GM21423 (cell line): ENCODE results near the gene LRRC14B.
"Not testable (repeated sequence)": the region's sequence is repeated elsewhere in the genome, so short reads cannot be mapped to it uniquely, and the experiment has no call there.

Experiments used
- ATAC-seq: cut with Tn5 transposase; IDR thresholded peaks from one replicate; pipeline ENCODE4 v1.9.1; 2021; ENCODE audit warnings: mild to moderate bottlenecking, moderate library complexity; ENCODE audit not compliant: unreplicated experiment

Gene LRRC14B

GRCh38 chr5:204966-205670 is 13.8 kb downstream of the LRRC14B start:
- no peak for ATAC-seq

- no peak for ATAC-seq
These were observed 15.1 kb downstream of the LRRC14B start for GRCh38 chr5:206406-206805.

GRCh38 chr5:206927-207536 is 15.7 kb downstream of the LRRC14B start:
- no peak for ATAC-seq

DNA sequence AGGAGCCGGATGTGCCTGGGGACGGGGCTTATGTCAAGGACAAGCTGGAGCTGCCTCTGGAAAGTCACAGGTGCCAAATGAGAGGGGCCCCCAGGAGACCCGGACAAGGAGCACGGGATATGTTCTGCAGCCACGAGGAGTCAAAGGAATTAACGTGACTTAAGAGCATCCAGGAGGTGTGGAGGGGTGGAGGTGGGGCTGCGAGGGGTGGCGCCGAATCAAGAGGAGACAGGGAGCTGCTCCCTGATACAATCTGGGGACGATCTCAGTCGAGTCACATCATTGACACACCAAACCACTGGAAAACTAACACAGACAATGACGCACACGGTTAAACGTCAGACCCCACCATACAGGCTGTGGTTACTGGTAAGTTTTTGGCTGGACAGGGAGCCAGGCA is 16.3 kb downstream of the LRRC14B start:
- no peak for ATAC-seq

DNA sequence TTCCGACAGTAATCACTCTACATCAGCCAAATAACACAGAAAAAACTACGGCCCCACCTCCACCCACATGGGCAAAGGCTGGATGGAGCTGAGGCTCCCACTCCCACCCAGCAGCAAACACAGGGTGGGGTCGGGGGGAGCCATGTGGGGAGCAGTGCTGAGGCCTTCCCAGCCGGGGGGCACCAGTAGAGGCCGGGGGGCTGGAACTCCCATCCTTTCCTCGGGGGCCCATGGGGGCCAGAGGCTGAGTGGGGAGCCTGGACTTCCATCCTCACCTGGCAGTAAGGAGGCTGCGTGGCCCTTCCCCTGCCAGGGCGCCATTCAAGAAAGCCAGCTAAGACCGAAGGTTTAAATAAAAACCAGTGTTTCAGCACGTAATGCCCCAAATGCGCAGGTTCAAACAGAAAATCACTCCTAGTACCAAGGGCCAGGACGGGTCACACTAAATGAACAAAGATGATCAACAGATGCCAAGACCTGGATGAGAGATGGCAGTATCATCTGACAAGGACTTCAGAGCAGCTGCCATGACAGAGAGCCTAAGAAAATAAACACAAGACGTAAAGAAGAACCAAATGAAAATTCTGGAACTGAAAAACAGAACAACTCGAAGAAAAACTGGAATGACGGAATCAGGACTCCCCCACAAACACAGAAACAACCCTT is 17.3 kb downstream of the LRRC14B start:
- no peak for ATAC-seq

DNA sequence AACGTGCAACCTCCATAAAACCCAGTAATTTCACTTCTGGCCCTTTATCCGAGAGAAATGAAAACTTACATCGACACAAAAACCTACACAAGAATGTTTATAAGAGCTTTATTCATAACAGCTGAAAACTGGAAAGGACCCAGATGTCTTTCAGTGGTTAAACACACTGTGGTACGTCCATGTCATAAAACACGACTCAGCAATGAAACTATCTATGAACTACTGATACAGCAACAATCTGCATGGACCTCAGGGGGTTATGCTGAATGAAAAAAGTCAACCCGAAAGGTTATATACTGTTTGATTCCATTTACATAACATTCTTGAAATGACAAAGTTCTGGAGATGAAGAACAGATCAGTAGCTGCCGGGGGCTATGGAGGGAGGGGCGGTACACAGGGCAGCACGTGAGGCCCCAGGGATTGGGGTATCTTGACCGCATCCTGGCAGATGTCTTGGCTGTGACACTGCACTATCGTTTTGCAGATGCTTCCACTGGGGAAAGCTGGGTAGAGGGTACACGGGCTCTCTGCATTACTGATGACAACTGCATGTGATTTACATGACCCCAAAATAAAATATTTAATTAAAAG is 22.6 kb downstream of the LRRC14B start:
- no peak for ATAC-seq

- ATAC-seq, result not testable (repeated sequence)
These were observed 24.0 kb downstream of the LRRC14B start for GRCh38 chr5:215256-215655.

GRCh38 chr5:216076-216475 is 24.8 kb downstream of the LRRC14B start:
- ATAC-seq, result not testable (repeated sequence)

DNA sequence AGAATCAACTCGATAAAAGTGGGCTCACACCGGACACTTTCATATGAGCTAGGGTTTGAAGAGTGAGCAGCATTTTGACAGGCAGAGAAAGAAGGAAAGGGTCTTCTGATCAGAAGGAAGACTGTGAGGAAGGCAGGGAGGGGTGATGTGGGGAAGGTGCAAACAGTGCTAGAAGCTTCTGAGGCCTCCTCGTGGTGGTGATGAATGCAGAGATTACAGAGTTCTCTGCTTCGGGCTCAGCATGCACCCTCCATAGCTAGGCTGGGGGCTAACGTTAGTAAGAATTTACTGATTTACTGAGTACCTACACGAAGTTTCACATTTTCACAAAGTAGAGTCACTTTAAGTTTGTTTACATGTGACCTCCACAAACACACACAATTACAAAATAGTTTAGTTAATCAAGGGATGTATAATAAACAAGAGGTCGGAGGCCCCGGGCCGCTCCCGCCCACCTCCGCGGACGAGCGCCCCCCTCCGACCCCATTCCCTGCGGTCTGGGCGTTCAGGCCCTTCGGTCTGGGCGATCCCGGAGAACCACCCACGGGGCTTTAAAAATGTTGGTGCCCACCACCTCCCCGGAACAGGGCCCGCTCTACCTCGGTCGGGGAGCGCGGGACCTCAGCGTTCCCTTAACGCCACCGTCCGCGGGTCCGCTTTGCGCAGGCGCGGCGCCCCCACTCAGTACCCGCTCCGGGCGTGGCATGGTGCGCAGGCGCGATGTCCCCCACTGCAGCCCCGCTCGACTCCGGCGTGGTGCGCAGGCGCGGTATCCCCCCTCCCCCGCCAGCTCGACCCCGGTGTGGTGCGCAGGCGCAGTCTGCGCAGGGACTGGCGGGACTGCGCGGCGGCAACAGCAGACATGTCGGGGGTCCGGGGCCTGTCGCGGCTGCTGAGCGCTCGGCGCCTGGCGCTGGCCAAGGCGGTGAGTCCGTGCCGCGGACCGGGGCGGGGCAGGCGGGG is 26.5 kb downstream of the LRRC14B start, which contains the start of the genes CCDC127 and SDHA:
Gene CCDC127 (minus strand): TSS at position 660 of the 963 bp plus-strand sequence. CDS start 1,304 bp downstream, outside the sequence.
Gene SDHA (plus strand): TSS at position 827 of the 963 bp plus-strand sequence. CDS start 36 bp downstream, at position 863.
- ATAC-seq, result peak; percentile 69

DNA sequence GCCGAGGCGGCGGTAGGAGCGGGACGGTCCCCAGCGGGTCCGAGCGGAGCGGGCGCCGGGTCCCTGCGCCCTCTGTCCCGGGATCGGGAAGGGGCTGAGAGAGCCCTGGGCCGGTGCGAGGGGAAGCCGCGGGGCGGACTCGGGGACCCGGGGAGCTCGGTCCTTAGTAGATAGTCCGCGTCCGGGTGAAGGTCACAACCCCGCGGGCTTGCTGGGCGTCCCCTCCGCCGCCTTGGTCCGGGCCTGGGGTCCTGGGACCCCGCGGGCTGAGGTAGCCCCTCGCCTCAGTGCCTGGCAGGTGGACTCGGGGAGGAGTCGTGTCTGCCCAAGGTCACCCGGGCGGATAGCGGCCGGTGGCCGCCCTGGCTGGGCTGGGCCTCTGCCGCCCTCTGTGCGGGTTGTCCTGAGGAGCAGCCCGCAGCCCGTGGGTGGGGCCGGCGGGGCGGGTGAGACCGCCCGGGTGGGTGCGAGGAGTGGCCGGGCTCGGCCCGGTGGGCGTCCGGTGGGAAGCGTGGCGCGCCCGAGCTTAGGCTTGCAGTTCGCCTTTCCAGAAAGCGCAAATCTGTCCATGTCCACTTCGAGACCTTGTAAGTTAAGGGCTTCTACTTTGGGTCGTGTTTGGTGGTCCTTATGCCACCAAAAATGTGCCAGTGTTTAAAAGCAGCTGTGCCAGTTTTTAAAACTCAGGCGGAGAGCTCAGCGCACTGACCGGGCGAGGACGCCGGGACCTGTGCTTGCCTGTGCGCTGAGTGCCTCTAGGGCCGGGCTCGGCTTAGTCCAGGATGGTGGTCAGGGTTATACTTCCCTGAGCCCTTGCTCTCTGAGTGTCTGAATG is 27.4 kb downstream of the LRRC14B start:
- ATAC-seq, result peak; percentile 30

DNA sequence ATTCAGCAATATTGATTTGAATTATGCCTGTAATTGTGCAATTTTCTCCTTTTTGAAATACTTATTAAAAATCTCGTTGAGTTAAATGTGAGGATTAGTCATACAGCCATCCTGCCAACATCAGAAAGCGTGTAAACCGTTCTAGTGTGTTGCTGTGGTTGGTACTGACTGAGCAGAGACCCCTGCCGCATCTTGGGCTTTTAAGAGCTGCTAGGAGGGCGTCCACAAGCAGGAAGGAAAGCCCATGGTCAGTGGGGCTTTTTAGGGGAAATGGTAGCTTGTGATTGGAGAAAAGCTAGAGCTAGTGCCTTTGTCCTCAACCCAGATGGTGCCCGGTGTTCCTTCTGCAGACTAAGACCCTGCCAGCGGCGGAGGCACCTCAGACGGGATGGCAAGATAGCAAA is 28.2 kb downstream of the LRRC14B start:
- ATAC-seq, result no peak

- peak; percentile 27 for ATAC-seq
These were observed 28.7 kb downstream of the LRRC14B start for GRCh38 chr5:219991-220390.

GRCh38 chr5:222951-223715 is 31.8 kb downstream of the LRRC14B start:
- not testable (repeated sequence) for ATAC-seq

DNA sequence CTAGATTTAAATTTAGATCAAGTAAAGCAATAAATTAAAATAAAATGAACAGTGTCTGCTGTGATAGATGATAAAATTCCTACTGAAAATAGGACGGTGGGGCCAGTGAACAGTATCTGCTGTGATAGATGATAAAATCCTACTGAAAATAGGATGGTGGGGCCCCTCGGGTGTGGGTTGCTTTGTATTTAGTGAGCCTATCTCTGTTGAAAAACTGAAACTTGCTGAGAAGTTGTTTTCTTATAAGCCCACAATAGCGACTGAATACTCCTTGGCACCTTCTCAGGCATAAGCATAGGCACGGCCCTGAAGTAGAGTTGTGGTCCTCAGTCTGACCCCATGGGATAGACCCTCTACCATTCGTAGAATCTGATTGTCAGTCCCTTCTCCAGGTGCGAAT is 32.5 kb downstream of the LRRC14B start:
- ATAC-seq, result no peak

DNA sequence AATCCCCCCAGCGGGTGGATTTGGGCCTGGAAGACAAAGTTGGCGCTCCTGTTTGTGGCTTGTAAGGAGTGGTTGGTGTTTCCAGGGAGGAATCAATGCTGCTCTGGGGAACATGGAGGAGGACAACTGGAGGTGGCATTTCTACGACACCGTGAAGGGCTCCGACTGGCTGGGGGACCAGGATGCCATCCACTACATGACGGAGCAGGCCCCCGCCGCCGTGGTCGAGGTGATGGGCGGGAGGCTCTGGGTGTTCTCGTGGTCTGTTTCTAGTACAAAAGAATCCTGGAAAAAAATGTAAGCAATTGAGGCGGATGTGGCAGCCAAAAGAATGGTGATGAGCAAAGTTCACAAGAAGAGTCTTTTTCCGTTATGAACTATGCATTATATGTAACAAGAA is 34.0 kb downstream of the LRRC14B start:
- ATAC-seq, result no peak

DNA sequence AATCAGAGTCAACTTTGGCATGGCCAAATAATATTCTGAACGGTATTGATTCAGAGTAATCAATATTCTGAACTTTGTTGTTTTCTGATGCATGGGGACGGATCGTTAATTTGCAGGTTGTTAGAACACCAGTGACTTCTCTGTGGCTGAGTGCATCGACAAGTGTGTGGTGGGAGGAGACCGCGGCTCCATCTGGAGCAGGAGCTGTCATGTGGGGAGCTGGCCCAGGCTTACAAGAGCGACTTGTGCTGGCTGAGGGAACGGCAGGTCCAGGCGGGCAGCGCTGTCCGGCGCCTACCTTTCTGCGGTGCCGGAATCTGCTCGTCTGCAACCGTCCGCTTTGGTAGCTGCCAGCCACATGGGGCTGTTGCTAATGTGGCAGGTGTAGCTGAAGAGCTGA is 36.1 kb downstream of the LRRC14B start:
- not testable (repeated sequence) for ATAC-seq

- ATAC-seq, result no peak
These were observed 37.6 kb downstream of the LRRC14B start for GRCh38 chr5:228886-229285.

- no peak for ATAC-seq
These were observed 39.4 kb downstream of the LRRC14B start for GRCh38 chr5:230711-231110.

DNA sequence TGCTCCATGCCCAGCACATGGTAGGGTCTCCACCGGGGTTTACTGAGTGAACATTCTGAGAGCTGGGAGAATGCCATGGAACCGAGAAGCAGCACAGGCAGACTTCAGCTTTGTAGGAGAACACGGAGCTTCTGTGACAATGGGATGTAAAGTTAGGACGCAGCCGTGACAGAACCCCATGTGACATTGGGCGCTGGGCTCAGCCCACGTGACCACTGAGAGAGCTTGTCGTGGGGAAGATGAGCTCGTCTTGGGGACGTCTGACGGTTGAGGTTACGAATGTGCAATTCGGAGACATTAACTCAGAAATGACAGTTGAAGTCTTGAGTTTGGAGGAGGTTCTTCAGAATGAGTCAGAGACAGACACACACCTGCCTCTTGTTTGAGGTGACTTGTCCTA is 40.4 kb downstream of the LRRC14B start:
- ATAC-seq, result no peak
